GM12878 (cell line): Measurements from ENCODE around the gene RFXAP. TPM values are rescaled to one million over a fixed set of nuclear protein-coding genes. Genes with fewer than 3 reads are reported as not detected.

Experiments used
- ATAC-seq: fragments of 200-7000 bp; cut with Tn5 transposase; 3 replicates; pipeline ENCODE4 v1.9.1; 2020; ENCODE audit warnings: mild to moderate bottlenecking, moderate library complexity
- BruUV-seq: library from RNA; stranded (reverse); fragments of 400-500 nt; replicated peaks from 2 replicates; lab custom pipeline; 2021; lab: Mats Ljungman, UMichigan
- CTCF ChIA-PET: fragments of 300-600 bp; sonication (Branson Sonifier 250); formaldehyde crosslinking; extraction: SDS; loops from one replicate; lab custom pipeline; 2021; ENCODE audit warnings: inconsistent platforms; lab: Yijun Ruan, JAX
- POLR2A ChIA-PET: fragments of 350-600 bp; formaldehyde crosslinking; extraction: SDS; loops from one replicate; lab custom pipeline; 2021; ENCODE audit warnings: inconsistent platforms; lab: Charles Lee
- RAD21 ChIA-PET: fragments of 300-600 bp; sonication (Branson Sonifier 250); formaldehyde crosslinking; loops from one replicate; lab custom pipeline; 2023; ENCODE audit warnings: antibody characterized with exemption; ENCODE audit not compliant: unreplicated experiment; lab: Charles Lee
- SMC1A ChIA-PET: fragments of 300-600 bp; sonication (Branson Sonifier 250); formaldehyde crosslinking; loops from one replicate; lab custom pipeline; 2023; ENCODE audit not compliant: unreplicated experiment, uncharacterized antibody; lab: Charles Lee
- DNase-seq: peaks from one replicate; pipeline ENCODE4 v3.0.0-alpha.2; 2011; ENCODE audit warnings: low read depth, low spot score
- FAIRE-seq: peaks from 3 replicates; lab custom pipeline; 2011; peaks lifted over from hg19 to GRCh38; lab: Jason Lieb, UNC
- H2AFZ ChIP-seq: 2 replicates; pipeline ENCODE4 v1.6.0; 2011; ENCODE audit warnings: low read depth, low read length, control low read depth; ENCODE audit not compliant: control insufficient read depth
- H3K27ac ChIP-seq: 2 replicates; pipeline ENCODE4 v1.5.1; 2011; ENCODE audit warnings: control low read depth; ENCODE audit not compliant: control insufficient read depth, insufficient read depth
- H3K27me3 ChIP-seq, 2 experiments: replicated peaks in 1 of 2; 2 replicates each; pipeline versions ENCODE4 v1.6.0 to v1.6.1; 2011; ENCODE audit warnings: low read length in 1 of 2; ENCODE audit not compliant: control insufficient read depth in 2 of 2, insufficient read depth in 2 of 2
- H3K36me3 ChIP-seq, 2 experiments: 2 replicates each; pipeline ENCODE4 v1.5.1; 2011; ENCODE audit warnings: low read length in 1 of 2; ENCODE audit not compliant: control insufficient read depth in 2 of 2, insufficient read depth in 2 of 2
- H3K4me1 ChIP-seq: 2 replicates; pipeline ENCODE4 v1.6.1; 2011; ENCODE audit warnings: mild to moderate bottlenecking, low read length, moderate library complexity, mixed read lengths; ENCODE audit not compliant: control insufficient read depth, insufficient read depth
- H3K4me2 ChIP-seq: 2 replicates; pipeline ENCODE4 v1.6.0; 2011; ENCODE audit warnings: control low read depth; ENCODE audit not compliant: control insufficient read depth, insufficient read depth
- H3K4me3 ChIP-seq: fragments of 200-600 bp; sonication (generic); 2 replicates; pipeline ENCODE4 v1.5.1; 2016
- H3K79me2 ChIP-seq: 2 replicates; pipeline ENCODE4 v1.6.0; 2011; ENCODE audit warnings: low read length; ENCODE audit not compliant: control insufficient read depth, insufficient read depth
- H3K9ac ChIP-seq: 2 replicates; pipeline ENCODE4 v1.8.0; 2011; ENCODE audit warnings: low read length, control low read depth, mixed read lengths; ENCODE audit not compliant: control insufficient read depth, insufficient read depth
- H3K9me3 ChIP-seq: replicated peaks from 3 replicates; pipeline ENCODE4 v1.5.1; 2011; ENCODE audit warnings: mild to moderate bottlenecking, low read length; ENCODE audit not compliant: control insufficient read depth, insufficient read depth
- H4K20me1 ChIP-seq: 2 replicates; pipeline ENCODE4 v1.6.0; 2011; ENCODE audit not compliant: control insufficient read depth, insufficient read depth
- CBFB ChIP-seq: IDR thresholded peaks from 2 replicates; pipeline ENCODE4 v1.6.1; 2016; ENCODE audit warnings: antibody characterized with exemption, low read depth
- CHD1 ChIP-seq: IDR thresholded peaks from 2 replicates; pipeline ENCODE4 v1.6.1; 2012; ENCODE audit warnings: low read depth, low read length, improper control_type of control experiment
- EED ChIP-seq: sonication (generic); IDR thresholded peaks from 2 replicates; pipeline ENCODE4 v1.6.1; 2016; ENCODE audit warnings: antibody characterized with exemption, low read depth
- KDM1A ChIP-seq: fragments of 200-600 bp; sonication (generic); IDR thresholded peaks from 2 replicates; pipeline ENCODE4 v1.6.1; 2016; ENCODE audit warnings: borderline replicate concordance
- RB1 ChIP-seq: fragments of 450-650 bp; formaldehyde crosslinking; IDR thresholded peaks from 2 replicates; pipeline ENCODE4 v1.6.1; 2017; ENCODE audit warnings: mild to moderate bottlenecking, borderline replicate concordance
- SREBF2 ChIP-seq: IDR thresholded peaks from 2 replicates; pipeline ENCODE4 v1.6.1; 2012; ENCODE audit warnings: mild to moderate bottlenecking, low read length
- TAF1 ChIP-seq: IDR thresholded peaks from 2 replicates; pipeline ENCODE4 v1.6.1; 2011; ENCODE audit warnings: mild to moderate bottlenecking, low read depth, low read length, borderline replicate concordance
- TCF12 ChIP-seq: IDR thresholded peaks from 2 replicates; pipeline ENCODE4 v1.6.1; 2011; ENCODE audit warnings: low read depth, mild to moderate bottlenecking, low read length
- TCF7 ChIP-seq: IDR thresholded peaks from 2 replicates; pipeline ENCODE4 v1.6.1; 2014; ENCODE audit warnings: antibody characterized with exemption, borderline replicate concordance
- ZNF207 ChIP-seq: fragments of 450-650 bp; IDR thresholded peaks from 2 replicates; pipeline ENCODE4 v1.6.1; 2014; ENCODE audit warnings: antibody characterized with exemption, mild to moderate bottlenecking, borderline replicate concordance
- ZNF622 ChIP-seq: fragments of 450-650 bp; IDR thresholded peaks from 2 replicates; pipeline ENCODE4 v1.6.1; 2017; ENCODE audit warnings: mild to moderate bottlenecking, inconsistent platforms
- WGBS: methylation state at CpG from one replicate; pipeline ENCODE4 v1.1.6; 2016; ENCODE audit warnings: low lambda C conversion rate; ENCODE audit not compliant: insufficient replicate concordance, insufficient coverage; ENCODE audit errors: missing lambda C conversion rate; 5-methylcytosine and 5-hydroxymethylcytosine counted together
- in situ Hi-C: fragments of 300-500 bp; cut with MboI; formaldehyde crosslinking; loops from 9 replicates; pipeline ENCODE4 v1.14.3; 2018; ENCODE audit warnings: mixed read lengths
- intact Hi-C: fragments of 100-400 bp; cut with micrococcal nuclease; formaldehyde crosslinking; loops from one replicate; pipeline ENCODE4 v1.14.2; 2022; ENCODE audit not compliant: unreplicated experiment
- polyA plus RNA-seq, 11 experiments: library from polyadenylated mRNA; depleted of rRNA in 4 of 11; unstranded in 6 of 11; stranded (reverse) in 5 of 11; fragments of >200 nt; fragmentation: Nextera tagmentation in 4 of 11; fragmentation: Illumina TruSeq in 1 of 11; extraction: Ambion mirVana in 4 of 11; extraction: Trizol in 1 of 11; gene quantifications; 1 replicate in 1 of 11; 2 replicates in 10 of 11; pipeline versions ENCODE4 v1.2.1 to v1.2.3, GENCODE V29; 2011 to 2016; ENCODE audit warnings: inconsistent platforms in 2 of 11, missing spikeins in 2 of 11, low read depth in 1 of 11
- total RNA-seq, 4 experiments: library from RNA; depleted of rRNA in 3 of 4; stranded (reverse); fragments of >200 nt in 3 of 4; fragmentation: Illumina TruSeq in 1 of 4; extraction: Trizol in 1 of 4; gene quantifications; 2 replicates each; pipeline versions ENCODE4 v1.2.1 to v1.2.3, GENCODE V29; 2013 to 2021
- TF ChIP-seq, protein P1 (sequence below): IDR thresholded peaks from 2 replicates; pipeline ENCODE4 v1.6.1; 2012; ENCODE audit warnings: low read depth, low read length, improper control_type of control experiment
- TF ChIP-seq, protein P2 (sequence below): fragments of 150-350 bp; IDR thresholded peaks from 2 replicates; pipeline ENCODE4 v1.6.1; 2014; ENCODE audit warnings: mild to moderate bottlenecking, low read depth, low read length

Gene RFXAP
- total and polyA plus RNA-seq, 10 of the 15 experiments (the other 5 are each of a cell fraction or from before 2014, with no cell fraction given), result 3.4 to 13.3 (median 7.7) TPM

DNA sequence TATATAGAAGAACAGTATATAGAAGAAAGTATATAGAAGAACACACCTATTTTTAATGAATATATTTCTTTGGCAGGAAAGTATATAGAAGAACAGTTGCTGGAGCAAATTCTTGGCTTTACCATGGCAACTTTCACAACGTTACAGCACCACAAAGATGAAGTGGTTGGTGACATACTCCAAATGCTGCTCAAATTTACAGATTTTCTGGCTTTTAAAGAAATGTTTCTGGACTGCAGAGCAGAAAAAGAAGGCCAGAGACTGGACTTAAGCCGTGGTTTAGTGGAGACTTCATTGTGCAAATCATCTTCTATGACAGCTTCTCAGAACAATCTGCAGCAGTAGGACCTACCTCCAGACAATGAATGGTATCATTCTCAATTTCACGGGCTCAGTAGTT lies 24.3 kb upstream of the RFXAP start:
- BruUV-seq, result no TSS peak
- Histone ChIP-seq H3K9me3 (no peaks in the 10 kb centered on the region), H2AFZ (no peak overlapping the region), H3K27ac (no peak overlapping the region), H4K20me1 (no peaks in the 10 kb centered on the region), H3K4me1 (no peaks in the 10 kb centered on the region), H3K4me3 (no peak overlapping the region)
- no peak for DNase-seq
- FAIRE-seq, result no peak
- no peak for ATAC-seq
- no peak for TF ChIP-seq RB1
- no peak for TF ChIP-seq EED
- no peak for TF ChIP-seq CBFB
- no peak for TF ChIP-seq ZNF207
- TF ChIP-seq SREBF2, result no peak
- TF ChIP-seq TCF12, result no peak
- no peak for TF ChIP-seq KDM1A
- no peak for TF ChIP-seq TCF7
- TF ChIP-seq ZNF622, result no peak
- TF ChIP-seq CHD1, result no peak
- TF ChIP-seq, protein P1, sequence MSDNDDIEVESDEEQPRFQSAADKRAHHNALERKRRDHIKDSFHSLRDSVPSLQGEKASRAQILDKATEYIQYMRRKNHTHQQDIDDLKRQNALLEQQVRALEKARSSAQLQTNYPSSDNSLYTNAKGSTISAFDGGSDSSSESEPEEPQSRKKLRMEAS, result no peak
- TF ChIP-seq, all 136 proteins: peak for 0
- ChIA-PET SMC1A (no interaction called here), POLR2A (no interaction called here), RAD21 (no interaction called here), CTCF (no interaction called here)
- WGBS, result 27% methylated on average over 3 of the region's 3 CpGs
- no peaks in the 10 kb centered on the region for H3K36me3 ChIP-seq
- H3K4me2 ChIP-seq, result no peak overlapping the region
- H3K9ac ChIP-seq, result no peak overlapping the region
- intact Hi-C loops, result no loop called here
- no peaks in the 10 kb centered on the region for H3K79me2 ChIP-seq
- in situ Hi-C loops, result no loop called here
- no peaks in the 10 kb centered on the region for H3K27me3 ChIP-seq

DNA sequence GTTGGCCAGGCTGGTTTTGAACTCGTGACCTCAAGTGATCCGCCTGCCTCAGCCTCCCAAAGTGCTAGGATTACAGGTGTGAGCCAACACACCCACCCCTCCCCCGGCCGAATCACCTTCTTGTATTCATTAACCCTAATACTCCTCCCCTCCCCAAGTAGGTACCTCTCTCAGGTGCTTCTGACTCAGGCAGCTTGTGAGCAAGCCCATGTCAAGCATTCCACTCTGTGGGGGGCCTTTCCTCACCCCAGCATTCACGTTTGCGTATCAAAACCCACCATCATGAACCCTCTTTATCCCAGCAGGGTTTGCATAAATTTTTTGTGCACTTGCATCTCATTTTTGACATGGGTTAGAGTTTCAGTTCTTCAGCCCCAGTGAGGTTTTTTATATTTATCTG lies 23.6 kb upstream of the RFXAP start:
- 14% methylated on average over 6 of the region's 6 CpGs for WGBS

More for the DNA sequence above, 23.6 kb upstream of the RFXAP start:
- intact Hi-C loops, result no loop called here
- ChIA-PET SMC1A (no interaction called here), CTCF (no interaction called here), RAD21 (no interaction called here)
- Histone ChIP-seq H3K9me3 (no peaks in the 10 kb centered on the region), H3K9ac (no peak overlapping the region), H3K4me2 (no peak overlapping the region), H2AFZ (no peak overlapping the region), H3K4me1 (no peaks in the 10 kb centered on the region), H3K4me3 (no peak overlapping the region), H3K27ac (no peak overlapping the region)
- in situ Hi-C loops, result no loop called here
- BruUV-seq, result no TSS peak
- no peak for FAIRE-seq
- TF ChIP-seq TAF1, result no peak
- TF ChIP-seq, protein P2, sequence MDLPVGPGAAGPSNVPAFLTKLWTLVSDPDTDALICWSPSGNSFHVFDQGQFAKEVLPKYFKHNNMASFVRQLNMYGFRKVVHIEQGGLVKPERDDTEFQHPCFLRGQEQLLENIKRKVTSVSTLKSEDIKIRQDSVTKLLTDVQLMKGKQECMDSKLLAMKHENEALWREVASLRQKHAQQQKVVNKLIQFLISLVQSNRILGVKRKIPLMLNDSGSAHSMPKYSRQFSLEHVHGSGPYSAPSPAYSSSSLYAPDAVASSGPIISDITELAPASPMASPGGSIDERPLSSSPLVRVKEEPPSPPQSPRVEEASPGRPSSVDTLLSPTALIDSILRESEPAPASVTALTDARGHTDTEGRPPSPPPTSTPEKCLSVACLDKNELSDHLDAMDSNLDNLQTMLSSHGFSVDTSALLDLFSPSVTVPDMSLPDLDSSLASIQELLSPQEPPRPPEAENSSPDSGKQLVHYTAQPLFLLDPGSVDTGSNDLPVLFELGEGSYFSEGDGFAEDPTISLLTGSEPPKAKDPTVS, result no peak
- TF ChIP-seq, all 136 proteins: peak for 0
- no peaks in the 10 kb centered on the region for H3K27me3 ChIP-seq
- no peaks in the 10 kb centered on the region for H3K36me3 ChIP-seq
- POLR2A ChIA-PET, result no interaction called here
- H4K20me1 ChIP-seq, result no peaks in the 10 kb centered on the region
- DNase-seq, result no peak
- no peaks in the 10 kb centered on the region for H3K79me2 ChIP-seq
- no peak for ATAC-seq
